GM13976 (cell line): Measurements from ENCODE around the gene FUT1.

Experiments used
- DNase-seq: peaks from one replicate; pipeline ENCODE4 v3.0.0; 2012; ENCODE audit warnings: low spot score
- in situ Hi-C: fragments of 300-500 bp; cut with MboI; formaldehyde crosslinking; loops from one replicate; pipeline ENCODE4 v1.12.0; 2022; ENCODE audit warnings: low sequenced_read_pairs, mixed read lengths, inconsistent platforms; ENCODE audit not compliant: unreplicated experiment
- TF ChIP-seq, protein P1 (sequence below): IDR thresholded peaks from 2 replicates; pipeline ENCODE4 v1.5.1; 2012; ENCODE audit warnings: borderline replicate concordance, mild to moderate bottlenecking; ENCODE audit not compliant: insufficient read depth; ENCODE audit errors: extremely low read depth, missing control alignments, control extremely low read depth

Gene FUT1

DNA sequence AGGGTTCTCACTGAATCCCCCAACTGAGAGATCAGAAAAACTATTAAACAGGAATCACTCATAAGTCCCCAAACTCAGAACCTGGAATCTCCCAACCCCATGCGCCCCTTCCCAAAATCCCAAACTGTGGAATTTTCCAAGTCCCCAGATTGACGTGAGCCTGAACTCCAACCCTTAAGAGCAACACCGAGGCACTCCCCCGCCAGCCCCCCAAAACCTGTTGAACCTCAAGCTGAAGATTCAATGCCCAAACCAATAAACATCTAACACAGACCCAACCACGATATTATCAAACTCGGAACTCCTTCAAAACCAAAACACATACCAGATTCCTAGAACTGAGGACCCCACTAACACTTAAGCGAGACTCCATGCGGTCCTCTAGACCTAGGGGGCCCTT is 6.3 kb downstream of the FUT1 start:
- in situ Hi-C loops = no loop called here
- DNase-seq = no peak
- TF ChIP-seq, protein P1, sequence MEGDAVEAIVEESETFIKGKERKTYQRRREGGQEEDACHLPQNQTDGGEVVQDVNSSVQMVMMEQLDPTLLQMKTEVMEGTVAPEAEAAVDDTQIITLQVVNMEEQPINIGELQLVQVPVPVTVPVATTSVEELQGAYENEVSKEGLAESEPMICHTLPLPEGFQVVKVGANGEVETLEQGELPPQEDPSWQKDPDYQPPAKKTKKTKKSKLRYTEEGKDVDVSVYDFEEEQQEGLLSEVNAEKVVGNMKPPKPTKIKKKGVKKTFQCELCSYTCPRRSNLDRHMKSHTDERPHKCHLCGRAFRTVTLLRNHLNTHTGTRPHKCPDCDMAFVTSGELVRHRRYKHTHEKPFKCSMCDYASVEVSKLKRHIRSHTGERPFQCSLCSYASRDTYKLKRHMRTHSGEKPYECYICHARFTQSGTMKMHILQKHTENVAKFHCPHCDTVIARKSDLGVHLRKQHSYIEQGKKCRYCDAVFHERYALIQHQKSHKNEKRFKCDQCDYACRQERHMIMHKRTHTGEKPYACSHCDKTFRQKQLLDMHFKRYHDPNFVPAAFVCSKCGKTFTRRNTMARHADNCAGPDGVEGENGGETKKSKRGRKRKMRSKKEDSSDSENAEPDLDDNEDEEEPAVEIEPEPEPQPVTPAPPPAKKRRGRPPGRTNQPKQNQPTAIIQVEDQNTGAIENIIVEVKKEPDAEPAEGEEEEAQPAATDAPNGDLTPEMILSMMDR = no peak

DNA sequence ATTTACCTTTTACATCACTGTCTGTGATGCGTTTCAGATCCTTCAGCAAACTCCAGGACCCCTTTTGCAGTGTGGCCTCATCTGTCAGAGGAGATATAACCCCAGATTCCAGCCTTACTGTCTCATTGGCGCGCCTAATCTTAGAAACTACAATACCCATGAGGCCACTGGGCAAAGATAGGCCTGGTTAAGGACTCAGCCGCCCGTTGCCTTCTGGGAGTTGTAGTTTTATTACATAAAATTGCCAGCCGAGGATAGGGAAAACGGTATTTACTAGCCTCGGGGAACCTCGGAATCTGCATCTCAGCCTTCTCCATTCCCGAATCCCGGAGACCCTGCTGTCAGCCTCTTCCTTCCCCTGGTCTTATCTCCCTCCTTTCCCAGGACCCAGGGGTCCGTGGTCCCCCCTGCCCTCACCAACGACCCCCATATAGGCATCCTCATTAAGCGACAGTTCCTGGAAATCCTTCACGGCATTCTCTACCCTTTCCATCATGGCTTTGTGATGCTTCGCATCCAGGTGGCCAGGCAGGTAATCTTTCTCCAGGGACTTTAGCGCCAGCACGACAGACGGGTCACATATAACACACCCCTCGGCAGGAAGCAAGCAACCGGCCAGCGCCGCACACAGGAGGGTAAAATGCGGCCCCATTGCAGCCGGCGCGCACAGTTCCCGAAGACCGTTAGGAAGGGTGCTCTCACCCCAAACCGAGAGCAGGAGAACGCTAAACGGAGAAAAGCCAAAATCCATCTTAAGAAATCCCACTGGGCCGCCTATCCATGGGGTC is 7.0 kb downstream of the FUT1 start:
- peak; percentile 77 for DNase-seq
- in situ Hi-C loops = no loop called here
- TF ChIP-seq, protein P1 = no peak

DNA sequence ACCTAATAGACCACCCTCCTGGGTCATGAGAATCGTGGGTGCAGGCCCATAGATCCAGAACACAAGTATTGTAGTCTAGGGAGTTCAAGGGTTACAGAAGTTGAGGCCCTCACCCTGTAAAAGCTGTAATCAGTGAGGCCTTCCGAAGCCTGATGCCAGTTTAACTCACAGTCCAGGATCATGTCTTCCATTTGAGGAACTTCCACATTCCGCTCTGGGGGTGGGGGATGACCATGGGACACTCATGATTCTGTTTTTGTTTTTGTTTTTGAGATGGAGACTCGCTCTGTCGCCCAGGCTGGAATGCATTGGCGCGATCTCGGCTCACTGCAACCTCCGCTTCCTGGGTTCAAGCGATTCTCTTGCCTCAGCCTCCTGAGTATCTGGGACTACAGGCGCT is 10.3 kb downstream of the FUT1 start:
- in situ Hi-C loops = no loop called here
- no peak for DNase-seq
- TF ChIP-seq, protein P1 = no peak

DNA sequence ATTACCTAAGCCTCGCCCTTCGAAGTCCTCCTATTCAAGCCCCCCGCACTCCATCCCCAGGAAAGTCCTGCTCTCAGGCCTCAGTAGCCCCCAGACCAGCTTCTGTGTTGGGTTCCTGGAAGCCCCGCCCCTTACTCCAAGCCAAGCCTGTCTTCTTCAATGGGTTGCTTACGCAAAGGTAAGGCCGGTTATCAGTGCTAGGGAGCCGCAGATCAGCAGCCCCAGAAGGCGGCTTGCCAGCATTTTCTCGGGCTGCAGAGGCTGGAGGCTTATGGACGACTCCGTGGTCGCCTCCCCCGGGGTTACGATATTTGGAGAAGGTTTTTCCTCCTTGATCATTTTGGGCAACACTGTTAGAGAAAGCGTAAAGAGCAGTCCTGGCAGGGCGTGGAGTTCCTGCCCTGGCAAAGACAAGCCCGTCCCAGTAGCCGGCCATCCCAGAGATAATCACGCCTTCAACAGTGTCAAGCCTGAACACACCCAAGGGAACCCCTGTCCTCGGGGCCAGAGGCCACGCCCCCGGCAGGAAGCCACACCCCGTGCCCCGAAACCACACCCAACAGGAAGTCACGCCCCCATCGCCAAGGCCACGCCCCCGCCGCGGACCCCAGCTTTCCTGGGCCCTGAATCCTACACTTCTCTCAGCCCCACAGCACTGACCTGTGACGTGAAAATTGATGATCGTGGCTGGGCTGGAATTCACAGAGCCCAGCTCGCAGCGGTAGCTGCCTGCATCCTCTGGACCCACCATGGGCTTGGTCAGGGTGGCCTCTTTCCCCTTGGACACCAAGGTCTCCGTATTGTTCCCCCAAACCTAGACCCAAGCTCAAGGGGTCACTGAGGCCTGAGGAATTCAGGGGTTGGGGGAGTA is 11.1 kb downstream of the FUT1 start:
- TF ChIP-seq, protein P1 = no peak
- in situ Hi-C loops = no loop called here
- peak; percentile 71 for DNase-seq

DNA sequence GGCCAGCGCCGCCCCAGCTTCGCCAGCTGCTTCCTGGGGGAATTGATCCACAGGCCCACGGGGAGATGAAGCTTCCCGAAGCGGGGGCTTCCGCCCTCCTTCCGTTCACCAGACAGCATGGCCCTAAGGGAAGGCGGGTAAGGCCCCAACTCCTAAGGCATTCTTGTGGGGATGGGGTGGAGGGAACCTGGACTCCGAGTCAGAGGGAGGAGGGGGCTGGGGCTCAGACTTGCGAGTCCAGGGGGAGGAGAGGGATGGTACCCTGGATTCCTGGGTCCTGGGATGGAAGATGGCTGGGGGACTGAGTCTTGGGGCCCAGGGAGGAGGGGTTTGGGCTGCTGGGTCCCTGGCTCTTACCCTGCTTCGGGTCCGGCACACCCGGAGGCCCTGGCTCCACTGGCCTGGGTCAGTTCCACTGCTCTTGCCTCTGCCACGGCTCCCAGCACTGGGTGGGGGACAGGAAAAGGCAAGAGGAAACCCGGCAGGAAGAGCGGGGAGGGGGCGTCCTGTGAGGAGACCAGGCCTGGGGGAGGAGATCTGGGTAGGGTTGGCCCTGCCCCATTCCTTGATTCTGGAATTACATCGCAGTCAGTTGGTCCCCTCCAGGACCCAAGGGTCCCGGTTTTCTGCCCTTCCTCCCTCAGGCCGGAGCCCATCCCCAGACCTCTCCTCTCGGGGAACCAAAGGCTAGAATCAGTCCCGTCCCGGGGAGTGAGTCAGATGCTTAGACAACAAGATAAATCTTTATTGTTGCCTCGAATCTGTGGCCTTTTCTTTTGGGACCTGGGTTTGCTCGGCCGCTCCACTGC is 12.1 kb downstream of the FUT1 start, which contains the start of gene RASIP1:
RASIP1 (minus strand) TSS at position 447 of the 809 bp plus-strand sequence; CDS start at position 119, 328 bp downstream.
- TF ChIP-seq, protein P1 = no peak
- DNase-seq = no peak
- in situ Hi-C loops = no loop called here
